ENCODE results near the gene TBC1D30. TPM values are rescaled to one million over a fixed set of nuclear protein-coding genes. Genes with fewer than 3 reads are reported as not detected.
A peak's percentile ranks its signal among the peaks of the same experiment; 100 is the strongest.

TBC1D30 gene
- total RNA-seq, 3 donors from 2014 or later (not counting 1 experiment from before 2014, with no cell fraction given), result 2.8 to 5.8 (median 4.7) TPM

- WGBS (ENCODE audit: insufficient coverage), result 89% methylated on average over 17 of the region's 17 CpGs
- no peak for ATAC-seq
- Mint-ChIP-seq H3K36me3 (no peaks in the 10 kb centered on the region), H3K4me3 (no peak overlapping the region), H3K27ac (no peak overlapping the region), H3K27me3 (ENCODE audit: low read depth in 2 of 2) (no peaks in the 10 kb centered on the region), H3K4me1 (no peaks in the 10 kb centered on the region), H3K9me3 (no peaks in the 10 kb centered on the region)
- no peaks in the 10 kb centered on the region for H3K4me1 ChIP-seq (ENCODE audit: control insufficient read depth, insufficient read depth, low read length)
- no peak for DNase-seq
- H3K27ac ChIP-seq (ENCODE audit: low read length), result no peak overlapping the region
- H3K36me3 ChIP-seq (ENCODE audit: control insufficient read depth, insufficient read depth, low read length), result no peaks in the 10 kb centered on the region
- no peak for TF ChIP-seq CTCF (IDR thresholded peaks at IDR 0.05)
- intact Hi-C loops (cut with micrococcal nuclease), result no loop called here
- no peaks in the 10 kb centered on the region for H3K9me3 ChIP-seq (ENCODE audit: control insufficient read depth, insufficient read depth, low read length)
- H3K27me3 ChIP-seq (ENCODE audit: control insufficient read depth, insufficient read depth, low read length), result no peaks in the 10 kb centered on the region
- H3K4me3 ChIP-seq (ENCODE audit: low read length), result no peak overlapping the region
Measured at GRCh38 chr12:64875186-64875585, 50.7 kb downstream of the TBC1D30 start.

- Histone ChIP-seq H3K27ac (ENCODE audit: low read length) (no peak overlapping the region), H3K9me3 (ENCODE audit: control insufficient read depth, insufficient read depth, low read length) (no peaks in the 10 kb centered on the region), H3K36me3 (ENCODE audit: control insufficient read depth, insufficient read depth, low read length) (no peaks in the 10 kb centered on the region), H3K27me3 (ENCODE audit: control insufficient read depth, insufficient read depth, low read length) (no peaks in the 10 kb centered on the region), H3K4me3 (ENCODE audit: low read length) (no peak overlapping the region), H3K4me1 (ENCODE audit: control insufficient read depth, insufficient read depth, low read length) (no peaks in the 10 kb centered on the region)
- Mint-ChIP-seq H3K4me1 (no peaks in the 10 kb centered on the region), H3K4me3 (no peak overlapping the region), H3K27me3 (ENCODE audit: low read depth in 2 of 2) (no peaks in the 10 kb centered on the region), H3K36me3 (no peaks in the 10 kb centered on the region), H3K9me3 (no peaks in the 10 kb centered on the region), H3K27ac (no peak overlapping the region)
- TF ChIP-seq CTCF (IDR thresholded peaks at IDR 0.05), result no peak
- DNase-seq, result no peak
- peak in 1 of 3 donors; percentile 10 for ATAC-seq
- intact Hi-C loops (cut with micrococcal nuclease), result no loop called here
- WGBS (ENCODE audit: insufficient coverage), result 84% methylated on average over 11 of the region's 12 CpGs
Measured at GRCh38 chr12:64876388-64877071, 52.1 kb downstream of the TBC1D30 start.

- 54% methylated on average over 3 of the region's 3 CpGs for WGBS (ENCODE audit: insufficient coverage)
- no peaks in the 10 kb centered on the region for H3K4me1 Mint-ChIP-seq
Measured at GRCh38 chr12:64877363-64878004, 53.0 kb downstream of the TBC1D30 start.

More at GRCh38 chr12:64877363-64878004, 53.0 kb downstream of the TBC1D30 start:
- Mint-ChIP-seq H3K27me3 (ENCODE audit: low read depth in 2 of 2) (no peaks in the 10 kb centered on the region), H3K27ac (no peak overlapping the region), H3K9me3 (no peaks in the 10 kb centered on the region), H3K4me3 (no peak overlapping the region), H3K36me3 (no peaks in the 10 kb centered on the region)
- ATAC-seq (no peak), DNase-seq (no peak)
- H3K9me3 ChIP-seq (ENCODE audit: control insufficient read depth, insufficient read depth, low read length), result no peaks in the 10 kb centered on the region
- no peaks in the 10 kb centered on the region for H3K4me1 ChIP-seq (ENCODE audit: control insufficient read depth, insufficient read depth, low read length)
- no peak overlapping the region for H3K27ac ChIP-seq (ENCODE audit: low read length)
- no peak for TF ChIP-seq CTCF (IDR thresholded peaks at IDR 0.05)
- no peaks in the 10 kb centered on the region for H3K27me3 ChIP-seq (ENCODE audit: control insufficient read depth, insufficient read depth, low read length)
- no peaks in the 10 kb centered on the region for H3K36me3 ChIP-seq (ENCODE audit: control insufficient read depth, insufficient read depth, low read length)
- no peak overlapping the region for H3K4me3 ChIP-seq (ENCODE audit: low read length)
- intact Hi-C loops (cut with micrococcal nuclease), result no loop called here
